HG02763 (cell line): Measurements from ENCODE around the gene VDR.
A peak's percentile ranks its signal among the peaks of the same experiment; 100 is the strongest.

Experiments
- ATAC-seq: cut with Tn5 transposase; IDR thresholded peaks from one replicate; pipeline ENCODE4 v1.9.1; 2021; ENCODE audit warnings: mild to moderate bottlenecking, moderate library complexity; ENCODE audit not compliant: unreplicated experiment

VDR gene

GRCh38 chr12:47904713-47905709 is at the start of gene VDR:
Gene VDR (minus strand): TSS chr12:47904994. CDS start chr12:47879113, 25,881 bp downstream.
- ATAC-seq = peak; percentile 56

GRCh38 chr12:47954058-47954457 is 49.3 kb upstream of the VDR start:
- ATAC-seq = no peak

- no peak for ATAC-seq
These were observed 46.2 kb upstream of the VDR start for GRCh38 chr12:47950856-47951468.

- ATAC-seq = no peak
These were observed 44.9 kb upstream of the VDR start for GRCh38 chr12:47949441-47950341.

GRCh38 chr12:47947341-47947740 is 42.5 kb upstream of the VDR start:
- no peak for ATAC-seq

- ATAC-seq = no peak
These were observed 41.9 kb upstream of the VDR start for GRCh38 chr12:47946413-47947323.

GRCh38 chr12:47945341-47945728 is 40.5 kb upstream of the VDR start:
- ATAC-seq = no peak

- no peak for ATAC-seq
These were observed 40.0 kb upstream of the VDR start for GRCh38 chr12:47944685-47945340.

GRCh38 chr12:47943623-47944340 is 39.0 kb upstream of the VDR start:
- ATAC-seq = no peak

GRCh38 chr12:47942614-47943225 is 37.9 kb upstream of the VDR start:
- no peak for ATAC-seq

- no peak for ATAC-seq
These were observed 37.2 kb upstream of the VDR start for GRCh38 chr12:47941871-47942613.

- ATAC-seq = no peak
These were observed 36.6 kb upstream of the VDR start for GRCh38 chr12:47941475-47941780.

- no peak for ATAC-seq
These were observed 36.1 kb upstream of the VDR start for GRCh38 chr12:47940773-47941474.

GRCh38 chr12:47939009-47939601 is 34.3 kb upstream of the VDR start:
- ATAC-seq = no peak

GRCh38 chr12:47938594-47938993 is 33.8 kb upstream of the VDR start:
- no peak for ATAC-seq

GRCh38 chr12:47938093-47938492 is 33.3 kb upstream of the VDR start:
- no peak for ATAC-seq

GRCh38 chr12:47935184-47935583 is 30.4 kb upstream of the VDR start:
- ATAC-seq = no peak
